H1 (cell line): Measurements from ENCODE around the gene GATAD2B. TPM values are rescaled to one million over a fixed set of nuclear protein-coding genes. Genes with fewer than 3 reads are reported as not detected.

ENCODE experiments used
- BCL11A ChIP-seq, 2 experiments: IDR thresholded peaks; one replicate each; pipeline ENCODE4 v1.6.1; 2011; ENCODE audit warnings: low read depth in 2 of 2, low read length in 2 of 2, mild to moderate bottlenecking in 2 of 2
- CTBP2 ChIP-seq: IDR thresholded peaks from 2 replicates; pipeline ENCODE4 v1.7.0; 2011; ENCODE audit warnings: borderline replicate concordance, mild to moderate bottlenecking, moderate library complexity, mixed read lengths, low read length; ENCODE audit not compliant: insufficient read depth, insufficient read length
- EGR1 ChIP-seq: IDR thresholded peaks from 2 replicates; pipeline ENCODE4 v1.6.1; 2011; ENCODE audit warnings: low read depth, low read length, borderline replicate concordance
- NANOG ChIP-seq: IDR thresholded peaks from 2 replicates; pipeline ENCODE4 v1.6.1; 2011; ENCODE audit warnings: low read length, low read depth, mild to moderate bottlenecking, inconsistent platforms; ENCODE audit not compliant: insufficient read depth, poor library complexity, severe bottlenecking
- RFX5 ChIP-seq: IDR thresholded peaks from 2 replicates; pipeline ENCODE4 v1.6.1; 2011; ENCODE audit warnings: low read depth, low read length, improper control_type of control experiment, borderline replicate concordance
- SAP30 ChIP-seq: fragments of 300-600 bp; sonication (generic); IDR thresholded peaks from 2 replicates; pipeline ENCODE4 v1.7.1; 2012; ENCODE audit warnings: low read length, moderate library complexity, mild to moderate bottlenecking, inconsistent platforms; ENCODE audit not compliant: insufficient read depth, insufficient replicate concordance
- SP4 ChIP-seq: IDR thresholded peaks from 2 replicates; pipeline ENCODE4 v1.6.1; 2012; ENCODE audit warnings: low read length, inconsistent platforms
- USF2 ChIP-seq: IDR thresholded peaks from 2 replicates; pipeline ENCODE4 v1.6.1; 2011; ENCODE audit warnings: low read length, improper control_type of control experiment
- YY1 ChIP-seq: IDR thresholded peaks from 2 replicates; pipeline ENCODE4 v1.6.1; 2011; ENCODE audit warnings: low read depth, mild to moderate bottlenecking, low read length
- polyA plus RNA-seq, 7 experiments: library from polyadenylated mRNA; depleted of rRNA in 3 of 7; stranded (reverse) in 5 of 7; unstranded in 2 of 7; fragments of >200 nt in 5 of 7; fragments of 200-250 nt in 2 of 7; gene quantifications; 1 replicate in 5 of 7; 2 replicates in 1 of 7; 4 replicates in 1 of 7; pipeline versions ENCODE4 v1.2.1 to v1.2.3, GENCODE V29; 2011 to 2013; ENCODE audit warnings: missing spikeins in 2 of 7, mixed read lengths in 2 of 7
- total RNA-seq: library from RNA; stranded (reverse); fragmentation: NEBNext Ultra II Directional; extraction: Animal tissue kit (Norgen Biotek cat#: 25700); gene quantifications from 2 replicates; pipeline ENCODE4 v1.2.1, GENCODE V29; 2021

Gene GATAD2B
- total and polyA plus RNA-seq, 2 of the 8 experiments (the other 6 are each of a cell fraction or from before 2014, with no cell fraction given), result 8.4 to 39.1 TPM

- no peak for TF ChIP-seq YY1
- TF ChIP-seq SP4, result no peak
- TF ChIP-seq BCL11A (IDR thresholded peaks at IDR 0.05; ENCODE audit: low read depth in 2 of 2, low read length in 2 of 2), result no peak
- no peak for TF ChIP-seq CTBP2
- no peak for TF ChIP-seq SAP30
- no peak for TF ChIP-seq USF2
- TF ChIP-seq RFX5, result no peak
- no peak for TF ChIP-seq EGR1
- no peak for TF ChIP-seq NANOG
- TF ChIP-seq, all 59 proteins: peak for 0
These were observed 153.6 kb downstream of the GATAD2B start (continued) for GRCh38 chr1:153769221-153769620.
